KBM-7 (cell line): ENCODE measurements around the gene EEF1B2.
A peak's percentile ranks its signal among the peaks of the same experiment; 100 is the strongest.
"Not testable (repeated sequence)": the region's sequence is repeated elsewhere in the genome, so short reads cannot be mapped to it uniquely, and the experiment has no call there.

Source experiments
- DNase-seq: peaks from one replicate; pipeline ENCODE4 v3.0.0-alpha.2; 2015
- in situ Hi-C: fragments of 300-500 bp; cut with MboI; formaldehyde crosslinking; loops from 2 replicates; pipeline ENCODE4 v1.14.3; 2020; ENCODE audit warnings: low sequenced_read_pairs, low pct_unique_long_range_greater_than_20kb, mixed read lengths

EEF1B2 gene

GRCh38 chr2:206159346-206160124 lies at the start of gene EEF1B2, which contains the start of gene NDUFS1:
EEF1B2 (plus strand) TSS chr2:206159895; CDS start chr2:206159980, 85 bp downstream.
NDUFS1 (minus strand) TSS chr2:206159444; CDS start chr2:206153678, 5,766 bp downstream.
- DNase-seq = peak; percentile 97
- in situ Hi-C loops = no loop called here

DNA sequence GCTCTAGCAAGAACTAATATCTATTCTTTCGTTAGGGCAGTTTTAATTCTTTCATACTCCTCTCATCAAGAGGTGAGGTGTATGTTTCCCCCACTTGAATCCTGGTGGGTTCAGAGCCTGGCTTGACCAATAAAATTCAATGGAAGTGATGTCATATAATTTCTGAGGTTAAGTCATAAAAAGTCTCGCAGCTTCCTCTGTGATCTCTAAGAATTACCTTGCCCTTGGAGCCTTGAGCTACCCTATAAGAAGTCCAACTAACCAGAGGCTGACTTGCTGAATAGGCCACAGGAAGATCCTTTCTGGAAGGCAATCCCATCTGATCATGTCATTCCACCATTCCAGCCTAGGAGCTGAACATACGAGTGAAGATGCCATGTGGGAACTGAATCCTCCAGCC lies 47.6 kb upstream of the EEF1B2 start:
- in situ Hi-C loops = no loop called here
- no peak for DNase-seq

DNA sequence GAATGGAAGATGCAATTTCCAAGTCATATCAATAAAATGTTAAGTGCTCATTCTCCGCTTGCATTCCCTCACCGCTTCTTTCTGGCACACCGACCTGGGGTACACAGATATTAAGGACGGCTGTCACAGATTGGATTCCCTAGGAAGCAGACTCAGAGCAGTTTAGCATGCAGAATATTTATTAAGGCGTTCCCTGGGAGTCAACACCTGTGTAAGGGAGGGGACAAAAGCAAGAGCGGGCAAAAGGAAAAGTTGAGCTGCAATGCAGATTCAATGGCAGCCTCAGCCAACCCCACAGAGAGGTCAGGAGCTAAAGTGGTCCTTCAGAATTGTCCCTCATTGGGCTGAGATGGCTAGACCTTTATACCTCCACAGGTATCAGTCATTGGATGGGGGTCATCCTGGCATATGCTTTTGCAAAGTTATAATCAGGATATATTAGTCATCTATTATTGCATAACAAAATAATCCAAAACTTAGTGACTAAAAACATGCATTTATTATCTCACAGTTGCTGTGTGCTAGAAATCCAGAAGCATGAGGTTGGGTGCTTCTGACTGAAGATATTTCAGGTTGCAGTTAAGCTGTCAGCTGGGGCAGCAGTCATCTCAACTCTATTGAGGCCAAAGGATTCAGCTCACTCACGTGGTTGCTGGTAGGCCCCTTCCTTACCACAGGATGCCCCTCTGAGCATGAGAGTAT lies 46.7 kb upstream of the EEF1B2 start:
- DNase-seq = no peak
- in situ Hi-C loops = no loop called here

DNA sequence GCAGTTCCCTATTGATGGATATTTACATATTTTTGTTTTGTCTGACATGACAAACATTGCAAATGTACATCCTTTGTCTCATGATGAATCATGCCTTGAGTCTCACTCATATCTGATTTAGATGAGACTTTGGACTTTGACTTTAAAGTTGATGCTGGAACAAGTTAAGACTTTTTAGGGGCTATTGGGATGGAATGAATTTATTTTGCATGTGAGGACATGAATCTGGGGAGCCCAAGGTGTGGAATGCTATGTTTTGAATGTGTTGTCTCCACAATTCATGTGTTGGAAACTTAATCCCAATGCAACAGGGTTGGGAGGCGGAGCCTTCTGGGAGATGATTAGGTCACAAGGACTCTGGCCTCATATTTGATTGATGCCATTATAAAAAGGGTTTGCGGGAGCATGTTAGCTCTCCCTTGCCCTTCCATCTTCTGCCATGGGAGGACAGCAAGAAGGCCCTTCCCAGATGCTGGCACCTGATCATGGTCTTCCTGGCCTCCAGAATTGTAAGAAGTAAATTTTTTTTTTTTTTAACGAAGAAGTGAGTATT lies 44.6 kb upstream of the EEF1B2 start:
- no peak for DNase-seq
- in situ Hi-C loops = no loop called here

- in situ Hi-C loops = no loop called here
These were observed 43.4 kb upstream of the EEF1B2 start for GRCh38 chr2:206116278-206116677.

DNA sequence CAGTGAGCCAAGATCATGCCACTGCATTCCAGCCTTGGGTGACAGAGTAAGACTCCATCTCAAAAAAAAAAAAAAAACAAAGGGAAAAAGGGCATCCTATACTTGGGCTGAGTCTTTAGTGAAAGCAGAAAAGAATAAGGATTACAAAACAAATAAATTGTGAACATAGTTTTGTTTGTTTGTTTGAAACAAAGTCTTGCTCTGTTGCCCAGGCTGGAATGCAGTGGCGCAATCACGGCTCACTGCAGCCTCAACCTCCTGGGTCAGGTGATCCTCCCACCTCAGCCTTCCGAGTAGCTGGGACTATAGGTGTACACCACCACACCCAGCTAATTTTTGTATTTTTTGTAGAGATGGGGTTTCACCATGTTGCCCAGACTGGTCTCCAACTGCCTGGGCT lies 37.1 kb upstream of the EEF1B2 start:
- in situ Hi-C loops, DNase-seq: not testable (repeated sequence)

More at GRCh38 chr2:206116278-206116677, 43.4 kb upstream of the EEF1B2 start:
- no peak for DNase-seq

DNA sequence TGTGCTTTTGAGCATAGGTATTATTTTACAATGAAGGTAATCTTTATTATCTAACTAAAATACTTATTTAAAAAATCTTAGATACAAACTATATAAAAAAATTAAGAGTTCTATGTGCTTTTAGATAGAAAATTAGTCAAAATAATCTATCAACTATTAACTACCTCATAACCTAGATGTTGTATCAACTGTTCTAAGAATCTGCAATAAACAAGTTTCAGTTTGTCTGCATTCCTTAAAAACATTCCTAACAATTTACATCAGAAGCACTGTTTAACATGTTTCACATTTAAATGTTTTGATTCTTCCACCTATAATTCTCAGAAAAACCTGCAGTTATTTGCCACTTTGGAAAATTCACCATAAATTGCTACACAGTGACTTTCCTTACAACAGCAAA lies 33.8 kb upstream of the EEF1B2 start:
- DNase-seq = no peak
- in situ Hi-C loops = no loop called here

DNA sequence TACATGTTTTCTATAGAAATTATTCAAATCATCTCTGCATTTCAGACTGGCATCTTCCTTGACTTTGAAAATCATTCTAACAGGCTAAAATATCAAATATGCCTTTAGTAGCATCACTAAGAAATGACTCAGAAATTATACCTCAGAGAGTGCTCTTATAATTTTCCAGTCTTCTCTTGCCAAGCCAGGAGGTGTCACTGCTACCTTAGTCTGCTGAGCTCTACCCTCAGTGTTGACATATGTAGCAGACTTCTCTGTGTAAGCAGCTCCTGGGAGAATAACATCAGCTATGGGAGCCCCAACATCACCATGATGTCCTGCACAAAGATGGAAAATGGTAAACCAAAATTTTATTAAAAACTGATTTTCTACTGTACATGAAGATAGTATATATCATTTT lies 32.0 kb upstream of the EEF1B2 start:
- DNase-seq = peak; percentile 14
- in situ Hi-C loops = no loop called here

DNA sequence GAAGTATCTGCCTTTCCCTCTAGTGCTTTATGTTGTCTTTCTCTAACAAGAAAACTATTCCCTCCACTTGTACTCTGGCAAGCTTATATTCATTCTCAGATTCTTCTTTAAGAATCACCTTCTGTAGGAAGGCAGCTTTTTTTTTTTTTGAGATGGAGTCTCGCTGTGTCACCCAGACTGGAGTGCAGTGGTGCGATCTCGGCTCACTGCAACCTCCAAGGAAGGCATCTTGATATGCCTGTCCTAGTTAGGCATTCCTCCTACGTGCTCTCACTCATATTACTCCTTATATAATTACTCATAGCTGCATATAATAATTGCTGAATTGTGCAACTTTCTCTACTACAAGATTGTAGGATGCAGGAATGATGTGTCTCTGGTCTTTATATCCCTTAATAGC lies 16.2 kb upstream of the EEF1B2 start:
- in situ Hi-C loops = no loop called here
- no peak for DNase-seq

- DNase-seq = no peak
- in situ Hi-C loops = no loop called here
These were observed 15.3 kb upstream of the EEF1B2 start for GRCh38 chr2:206144383-206144782.

DNA sequence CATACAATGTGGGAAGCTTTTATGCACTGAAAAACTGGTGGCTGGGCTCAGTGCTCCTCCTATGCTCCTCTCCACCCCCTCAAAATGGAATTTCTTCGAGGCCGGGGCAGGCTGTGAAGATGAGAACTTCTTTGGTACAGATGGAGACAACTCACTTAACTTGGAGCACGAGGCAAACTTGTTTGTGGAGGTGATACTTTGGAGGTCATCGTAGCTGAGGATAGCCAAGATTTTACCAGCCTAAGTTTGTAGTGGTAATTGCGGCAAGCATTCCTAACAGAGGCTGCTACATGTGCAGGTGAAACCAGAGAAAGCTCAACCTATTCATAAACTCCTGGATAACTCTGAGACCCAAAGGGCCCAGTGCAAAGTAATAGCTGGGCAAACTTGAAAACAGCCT lies 14.0 kb upstream of the EEF1B2 start:
- in situ Hi-C loops = no loop called here
- DNase-seq = no peak

- DNase-seq = no peak
- in situ Hi-C loops = no loop called here
These were observed 10.4 kb upstream of the EEF1B2 start for GRCh38 chr2:206149330-206149729.

GRCh38 chr2:206150168-206150567 lies 9.5 kb upstream of the EEF1B2 start:
- in situ Hi-C loops = no loop called here
- no peak for DNase-seq

DNA sequence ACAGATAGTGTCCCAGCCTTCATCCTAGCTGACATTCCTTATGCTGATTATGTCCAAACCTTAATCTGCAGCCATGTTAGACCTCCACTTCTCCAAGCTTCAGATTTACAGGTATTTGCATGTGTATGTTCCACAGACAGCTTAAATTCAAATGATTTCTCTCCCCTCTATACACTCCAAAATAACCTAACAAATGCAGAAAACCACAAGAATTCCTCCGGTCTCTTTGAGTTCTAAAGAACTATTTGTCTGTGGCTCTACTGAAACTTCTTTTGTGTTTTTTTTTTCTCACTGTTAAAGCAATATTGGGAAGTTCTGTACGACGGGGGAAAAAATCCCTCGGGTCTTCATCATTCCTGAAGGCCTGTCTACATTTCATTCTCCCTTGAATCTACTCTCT lies 9.1 kb upstream of the EEF1B2 start:
- in situ Hi-C loops = no loop called here
- DNase-seq = no peak

GRCh38 chr2:206154197-206154596 lies 5.5 kb upstream of the EEF1B2 start:
- peak; percentile 34 for DNase-seq
- in situ Hi-C loops = no loop called here

DNA sequence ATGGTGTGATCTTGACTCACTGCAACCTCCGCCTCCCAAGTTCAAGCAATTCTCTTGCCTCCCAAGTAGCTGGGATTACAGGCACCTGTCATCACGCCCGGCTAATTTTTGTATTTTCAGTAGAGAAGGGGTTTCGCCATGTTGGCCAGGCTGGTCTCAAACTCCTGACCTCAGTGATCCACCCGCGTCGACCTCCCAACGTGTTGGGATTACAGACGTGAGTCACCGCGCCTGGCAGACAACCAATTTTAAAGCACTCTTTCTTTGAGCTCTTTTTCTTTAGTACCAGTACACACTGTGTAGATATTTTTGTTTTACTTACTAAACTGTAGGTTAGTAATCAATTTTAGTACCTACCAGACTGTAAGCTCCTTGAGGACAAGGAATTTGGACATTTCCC lies 2.7 kb upstream of the EEF1B2 start:
- DNase-seq, in situ Hi-C loops: not testable (repeated sequence)

DNA sequence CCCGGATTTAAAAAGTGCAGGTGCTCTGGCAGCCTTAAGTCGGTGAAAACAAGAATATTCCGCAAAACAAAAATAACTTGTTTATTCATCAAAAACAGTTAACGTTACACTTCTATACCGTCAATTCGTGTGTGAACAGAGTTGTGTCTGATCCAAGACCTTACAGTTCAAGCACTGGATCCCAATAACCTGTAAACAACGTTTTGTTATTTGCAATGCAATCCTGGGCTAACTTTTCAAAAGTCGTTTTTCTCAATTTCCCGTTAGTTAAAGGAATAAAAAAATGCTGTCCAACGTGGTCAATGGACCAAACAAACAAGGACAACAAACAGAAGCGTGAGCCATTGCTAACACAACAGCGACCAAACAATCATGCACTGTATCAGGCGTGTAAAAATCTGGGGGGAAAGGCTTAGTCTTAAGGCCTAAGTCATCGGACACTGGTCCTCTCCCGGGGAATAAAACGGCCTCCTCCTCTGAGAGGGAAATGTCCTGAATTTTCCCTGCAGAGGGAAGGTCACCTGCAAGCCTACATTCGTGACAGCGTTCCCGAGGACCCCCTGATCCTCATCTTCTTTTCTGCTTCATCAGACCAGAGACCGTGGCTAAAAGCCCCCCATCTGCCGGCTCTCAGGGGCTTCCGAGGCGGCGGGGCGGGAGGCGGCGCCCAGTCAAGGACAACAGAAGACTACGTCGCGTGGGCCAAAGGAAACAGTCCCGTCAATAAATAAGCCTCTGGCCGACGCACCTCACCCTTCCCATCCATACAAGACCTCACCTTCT lies 941 bp upstream of the EEF1B2 start:
- in situ Hi-C loops = no loop called here
- DNase-seq = no peak

DNA sequence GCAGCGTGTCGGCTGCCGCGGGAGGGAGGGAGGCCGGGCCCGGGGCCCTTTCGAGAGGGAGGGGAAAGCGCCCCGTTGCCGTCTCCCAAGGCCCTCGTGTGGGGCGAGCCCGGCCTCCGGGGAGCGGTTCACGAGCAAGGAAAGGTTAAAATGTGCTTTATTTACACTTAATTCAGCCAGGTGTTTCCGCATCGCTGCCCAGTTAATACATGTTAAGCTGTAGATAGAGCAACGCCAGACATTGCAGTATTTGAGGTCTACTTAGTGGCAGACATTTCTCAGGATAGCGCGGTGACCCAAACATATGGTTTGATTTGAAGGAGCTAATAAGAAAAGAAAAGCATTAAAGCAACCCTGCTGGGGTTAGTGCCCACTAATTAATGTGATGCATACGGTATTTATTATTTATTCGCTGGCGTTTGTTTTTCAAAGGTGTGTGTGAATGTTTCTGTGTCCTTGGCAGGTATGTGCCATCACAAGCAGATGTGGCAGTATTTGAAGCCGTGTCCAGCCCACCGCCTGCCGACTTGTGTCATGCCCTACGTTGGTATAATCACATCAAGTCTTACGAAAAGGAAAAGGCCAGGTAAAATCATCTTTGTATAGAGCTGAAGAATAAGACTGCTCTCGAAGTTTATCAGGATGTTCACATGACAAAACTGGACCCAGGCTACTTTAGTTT lies 571 bp downstream of the EEF1B2 start:
- peak; percentile 27 for DNase-seq
- in situ Hi-C loops = no loop called here

DNA sequence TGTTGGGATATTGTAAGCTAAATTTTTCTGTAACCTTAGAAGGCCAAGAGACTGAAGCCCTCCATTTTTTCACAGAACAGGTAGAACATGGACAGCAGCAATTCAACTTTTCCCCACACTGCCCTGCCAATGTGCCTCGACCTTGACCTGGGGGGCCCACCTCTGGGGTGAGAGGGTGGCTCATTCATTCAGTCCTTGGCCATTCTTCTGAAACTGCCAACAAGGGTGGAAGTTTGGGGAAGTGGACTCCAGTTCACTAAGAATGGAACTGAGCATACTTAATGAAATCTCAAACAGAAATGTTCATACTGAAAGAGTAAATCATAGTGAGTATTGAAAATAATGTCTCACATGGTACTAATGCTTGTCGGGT lies 1.1 kb downstream of the EEF1B2 start:
- DNase-seq = peak; percentile 15
- in situ Hi-C loops = no loop called here
